Measurements from ENCODE around the gene MYCBP2. TPM values are rescaled to one million over a fixed set of nuclear protein-coding genes. Genes with fewer than 3 reads are reported as not detected.
A peak's percentile ranks its signal among the peaks of the same experiment; 100 is the strongest.
"Not testable (repeated sequence)": the region's sequence is repeated elsewhere in the genome, so short reads cannot be mapped to it uniquely, and the experiment has no call there.

MYCBP2 gene
- total RNA-seq, 1 donor: 186 TPM

- H3K4me3 ChIP-seq (ENCODE audit: low read length): no peak overlapping the region
- no peaks in the 10 kb centered on the region for H3K9me3 ChIP-seq (ENCODE audit: low read depth, low read length)
- no peaks in the 10 kb centered on the region for H3K27me3 ChIP-seq (ENCODE audit: insufficient read depth, low read length)
- peaks cover 42% of the 10 kb centered on the region for H3K4me1 ChIP-seq (ENCODE audit: insufficient read depth, low read length)
Observed at GRCh38 chr13:77350811-77351210, 23.9 kb upstream of the MYCBP2 start.

- H3K27me3 ChIP-seq (ENCODE audit: insufficient read depth, low read length): no peaks in the 10 kb centered on the region
- peaks cover 41% of the 10 kb centered on the region for H3K4me1 ChIP-seq (ENCODE audit: insufficient read depth, low read length)
- H3K4me3 ChIP-seq (ENCODE audit: low read length): no peak overlapping the region
- H3K9me3 ChIP-seq (ENCODE audit: low read depth, low read length): no peaks in the 10 kb centered on the region
Observed at GRCh38 chr13:77349365-77349764, 22.5 kb upstream of the MYCBP2 start.

- H3K4me1 ChIP-seq (ENCODE audit: insufficient read depth, low read length): peaks cover 34% of the 10 kb centered on the region
- H3K9me3 ChIP-seq (ENCODE audit: low read depth, low read length); H3K27me3 ChIP-seq (ENCODE audit: insufficient read depth, low read length); H3K4me3 ChIP-seq (ENCODE audit: low read length): not testable (repeated sequence)
Observed at GRCh38 chr13:77347351-77347750, 20.5 kb upstream of the MYCBP2 start.

- H3K4me1 ChIP-seq (ENCODE audit: insufficient read depth, low read length): peaks cover 28% of the 10 kb centered on the region
- no peaks in the 10 kb centered on the region for H3K9me3 ChIP-seq (ENCODE audit: low read depth, low read length)
- no peak overlapping the region for H3K4me3 ChIP-seq (ENCODE audit: low read length)
- H3K27me3 ChIP-seq (ENCODE audit: insufficient read depth, low read length): no peaks in the 10 kb centered on the region
Observed at GRCh38 chr13:77345150-77345780, 18.4 kb upstream of the MYCBP2 start.

- Histone ChIP-seq H3K4me1 (ENCODE audit: insufficient read depth, low read length) (peaks cover 29% of the 10 kb centered on the region), H3K9me3 (ENCODE audit: low read depth, low read length) (no peaks in the 10 kb centered on the region), H3K27me3 (ENCODE audit: insufficient read depth, low read length) (no peaks in the 10 kb centered on the region), H3K4me3 (ENCODE audit: low read length) (no peak overlapping the region)
Observed at GRCh38 chr13:77343841-77344240, 16.9 kb upstream of the MYCBP2 start.

- Histone ChIP-seq H3K4me1 (ENCODE audit: insufficient read depth, low read length) (peaks cover 42% of the 10 kb centered on the region), H3K9me3 (ENCODE audit: low read depth, low read length) (no peaks in the 10 kb centered on the region)
Observed at GRCh38 chr13:77339408-77339807, 12.5 kb upstream of the MYCBP2 start.

GRCh38 chr13:77338961-77339401 lies 12.1 kb upstream of the MYCBP2 start:
- Histone ChIP-seq H3K4me1 (ENCODE audit: insufficient read depth, low read length) (peaks cover 44% of the 10 kb centered on the region), H3K4me3 (ENCODE audit: low read length) (no peak overlapping the region), H3K27me3 (ENCODE audit: insufficient read depth, low read length) (no peaks in the 10 kb centered on the region), H3K9me3 (ENCODE audit: low read depth, low read length) (no peaks in the 10 kb centered on the region)

More at GRCh38 chr13:77339408-77339807, 12.5 kb upstream of the MYCBP2 start:
- H3K4me3 ChIP-seq (ENCODE audit: low read length): no peak overlapping the region
- no peaks in the 10 kb centered on the region for H3K27me3 ChIP-seq (ENCODE audit: insufficient read depth, low read length)

GRCh38 chr13:77338329-77338728 lies 11.4 kb upstream of the MYCBP2 start:
- no peaks in the 10 kb centered on the region for H3K9me3 ChIP-seq (ENCODE audit: low read depth, low read length)
- no peaks in the 10 kb centered on the region for H3K27me3 ChIP-seq (ENCODE audit: insufficient read depth, low read length)
- H3K4me3 ChIP-seq (ENCODE audit: low read length): no peak overlapping the region
- H3K4me1 ChIP-seq (ENCODE audit: insufficient read depth, low read length): peaks cover 51% of the 10 kb centered on the region

- no peak overlapping the region for H3K4me3 ChIP-seq (ENCODE audit: low read length)
- no peaks in the 10 kb centered on the region for H3K9me3 ChIP-seq (ENCODE audit: low read depth, low read length)
- H3K27me3 ChIP-seq (ENCODE audit: insufficient read depth, low read length): no peaks in the 10 kb centered on the region
- peaks cover 51% of the 10 kb centered on the region for H3K4me1 ChIP-seq (ENCODE audit: insufficient read depth, low read length)
Observed at GRCh38 chr13:77337159-77337558, 10.3 kb upstream of the MYCBP2 start.

- Histone ChIP-seq H3K4me1 (ENCODE audit: insufficient read depth, low read length) (peaks cover 48% of the 10 kb centered on the region), H3K9me3 (ENCODE audit: low read depth, low read length) (no peaks in the 10 kb centered on the region), H3K27me3 (ENCODE audit: insufficient read depth, low read length) (no peaks in the 10 kb centered on the region), H3K4me3 (ENCODE audit: low read length) (no peak overlapping the region)
Observed at GRCh38 chr13:77335543-77335942, 8.6 kb upstream of the MYCBP2 start.

GRCh38 chr13:77333594-77333993 lies 6.7 kb upstream of the MYCBP2 start:
- H3K4me1 ChIP-seq (ENCODE audit: insufficient read depth, low read length): peaks cover 35% of the 10 kb centered on the region
- H3K9me3 ChIP-seq (ENCODE audit: low read depth, low read length): no peaks in the 10 kb centered on the region
- H3K27me3 ChIP-seq (ENCODE audit: insufficient read depth, low read length): no peaks in the 10 kb centered on the region
- H3K4me3 ChIP-seq (ENCODE audit: low read length): no peak overlapping the region

GRCh38 chr13:77331421-77331820 lies 4.5 kb upstream of the MYCBP2 start:
- peaks cover 30% of the 10 kb centered on the region for H3K4me1 ChIP-seq (ENCODE audit: insufficient read depth, low read length)
- no peaks in the 10 kb centered on the region for H3K9me3 ChIP-seq (ENCODE audit: low read depth, low read length)
- H3K4me3 ChIP-seq (ENCODE audit: low read length): no peak overlapping the region
- no peaks in the 10 kb centered on the region for H3K27me3 ChIP-seq (ENCODE audit: insufficient read depth, low read length)

- Histone ChIP-seq H3K27me3 (ENCODE audit: insufficient read depth, low read length) (no peaks in the 10 kb centered on the region), H3K4me3 (ENCODE audit: low read length) (peak overlapping the region; percentile 78), H3K4me1 (ENCODE audit: insufficient read depth, low read length) (peaks cover 29% of the 10 kb centered on the region), H3K9me3 (ENCODE audit: low read depth, low read length) (no peaks in the 10 kb centered on the region)
Observed at GRCh38 chr13:77329911-77330584, 3.2 kb upstream of the MYCBP2 start.

GRCh38 chr13:77329133-77329910 lies 2.4 kb upstream of the MYCBP2 start:
- peak overlapping the region; percentile 78 for H3K4me3 ChIP-seq (ENCODE audit: low read length)
- H3K4me1 ChIP-seq (ENCODE audit: insufficient read depth, low read length): peaks cover 32% of the 10 kb centered on the region
- no peaks in the 10 kb centered on the region for H3K9me3 ChIP-seq (ENCODE audit: low read depth, low read length)
- no peaks in the 10 kb centered on the region for H3K27me3 ChIP-seq (ENCODE audit: insufficient read depth, low read length)

GRCh38 chr13:77328819-77329132 lies 1.9 kb upstream of the MYCBP2 start:
- H3K27me3 ChIP-seq (ENCODE audit: insufficient read depth, low read length): no peaks in the 10 kb centered on the region
- no peaks in the 10 kb centered on the region for H3K9me3 ChIP-seq (ENCODE audit: low read depth, low read length)
- peaks cover 33% of the 10 kb centered on the region for H3K4me1 ChIP-seq (ENCODE audit: insufficient read depth, low read length)
- peak overlapping the region; percentile 78 for H3K4me3 ChIP-seq (ENCODE audit: low read length)

Measured in mononuclear cell (primary cell).